Hepatocyte (in vitro differentiated cells): ENCODE measurements around the gene AAMDC.

ENCODE experiments used
- EZH2phosphoT487 ChIP-seq: fragments of 200-600 bp; sonication (generic); IDR thresholded peaks from one replicate; pipeline ENCODE4 v1.6.1; 2018; ENCODE audit warnings: antibody characterized with exemption, mild to moderate bottlenecking, low read depth, moderate library complexity; ENCODE audit not compliant: unreplicated experiment, severe bottlenecking
- TF ChIP-seq, protein P1 (sequence below): fragments of 200-600 bp; sonication (generic); IDR thresholded peaks from 2 replicates; pipeline ENCODE4 v1.5.1; 2016; ENCODE audit warnings: antibody characterized with exemption, mild to moderate bottlenecking; ENCODE audit not compliant: poor library complexity

DNA sequence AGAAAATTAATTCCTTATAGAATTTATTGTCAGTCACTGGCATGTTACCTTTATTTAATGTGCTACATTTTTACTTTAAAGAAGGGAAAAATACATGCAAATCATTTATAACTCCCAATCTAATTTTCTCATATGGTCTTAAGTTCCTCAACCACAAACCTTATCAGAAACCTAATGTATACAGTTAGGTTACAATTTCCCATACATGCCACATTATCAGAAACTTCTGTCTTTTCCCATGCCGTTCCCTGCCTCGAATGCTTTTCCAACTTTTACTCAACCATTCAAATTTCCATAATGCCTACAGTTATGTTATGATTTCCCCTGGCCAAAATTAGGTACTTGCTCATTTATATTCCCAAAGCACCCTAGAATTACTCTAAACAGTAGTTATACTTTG is 14.0 kb upstream of the AAMDC start:
- TF ChIP-seq, protein P1, sequence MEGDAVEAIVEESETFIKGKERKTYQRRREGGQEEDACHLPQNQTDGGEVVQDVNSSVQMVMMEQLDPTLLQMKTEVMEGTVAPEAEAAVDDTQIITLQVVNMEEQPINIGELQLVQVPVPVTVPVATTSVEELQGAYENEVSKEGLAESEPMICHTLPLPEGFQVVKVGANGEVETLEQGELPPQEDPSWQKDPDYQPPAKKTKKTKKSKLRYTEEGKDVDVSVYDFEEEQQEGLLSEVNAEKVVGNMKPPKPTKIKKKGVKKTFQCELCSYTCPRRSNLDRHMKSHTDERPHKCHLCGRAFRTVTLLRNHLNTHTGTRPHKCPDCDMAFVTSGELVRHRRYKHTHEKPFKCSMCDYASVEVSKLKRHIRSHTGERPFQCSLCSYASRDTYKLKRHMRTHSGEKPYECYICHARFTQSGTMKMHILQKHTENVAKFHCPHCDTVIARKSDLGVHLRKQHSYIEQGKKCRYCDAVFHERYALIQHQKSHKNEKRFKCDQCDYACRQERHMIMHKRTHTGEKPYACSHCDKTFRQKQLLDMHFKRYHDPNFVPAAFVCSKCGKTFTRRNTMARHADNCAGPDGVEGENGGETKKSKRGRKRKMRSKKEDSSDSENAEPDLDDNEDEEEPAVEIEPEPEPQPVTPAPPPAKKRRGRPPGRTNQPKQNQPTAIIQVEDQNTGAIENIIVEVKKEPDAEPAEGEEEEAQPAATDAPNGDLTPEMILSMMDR, result no peak
- no peak for TF ChIP-seq EZH2phosphoT487
